Colonic mucosa (tissue), 4 donors: ENCODE results near the gene CTIF. TPM values are rescaled to one million over a fixed set of nuclear protein-coding genes. Genes with fewer than 3 reads are reported as not detected.
A peak's percentile ranks its signal among the peaks of the same experiment; 100 is the strongest.

Source experiments
- DNase-seq: peaks from one replicate; pipeline ENCODE4 v3.0.0-alpha.2; 2020
- H3K27ac ChIP-seq: fragments of 200-600 bp; one replicate; pipeline ENCODE4 v1.8.0; 2021
- H3K27me3 ChIP-seq: fragments of 200-600 bp; one replicate; pipeline ENCODE4 v1.8.0; 2021
- H3K36me3 ChIP-seq: fragments of 200-600 bp; one replicate; pipeline ENCODE4 v1.8.0; 2021
- H3K4me1 ChIP-seq: fragments of 200-600 bp; one replicate; pipeline ENCODE4 v1.8.0; 2021; ENCODE audit warnings: mild to moderate bottlenecking
- H3K4me3 ChIP-seq: fragments of 200-600 bp; one replicate; pipeline ENCODE4 v1.8.0; 2021
- H3K9ac ChIP-seq, 2 donors: one replicate each; pipeline ENCODE4 v1.7.0; 2013; ENCODE audit warnings: control low read depth in 2 of 2, low read depth in 2 of 2, low read length in 2 of 2
- H3K9me3 ChIP-seq: fragments of 200-600 bp; one replicate; pipeline ENCODE4 v1.8.0; 2021
- CTCF ChIP-seq: fragments of 200-600 bp; IDR thresholded peaks from one replicate; pipeline ENCODE4 v1.8.0; 2022; ENCODE audit warnings: antibody characterized with exemption, mild to moderate bottlenecking
- intact Hi-C: fragments of 100-400 bp; cut with DNase I; formaldehyde crosslinking; loops from one replicate; pipeline ENCODE4 v1.14.1; 2022
- total RNA-seq, 2 donors: library from RNA; stranded (reverse); fragmentation: NEBNext Ultra II Directional in 1 of 2; extraction: Animal tissue kit (Norgen Biotek cat#: 25700) in 1 of 2; gene quantifications; one replicate each; pipeline ENCODE4 v1.2.1, GENCODE V29; 2021
- donor health status: healthy.
- donor health status: DM: no; HTN: no; CAD: no.
- donor health status: DM: no; HTN: no; CAD: no.

Gene CTIF
- total RNA-seq, 2 donors from 2014 or later, result 13.0 to 16.7 TPM

- Histone ChIP-seq H3K27ac (no peak overlapping the region), H3K4me1 (peaks cover 5% of the 10 kb centered on the region), H3K36me3 (no peaks in the 10 kb centered on the region), H3K9me3 (no peaks in the 10 kb centered on the region), H3K9ac (no peak overlapping the region), H3K4me3 (no peak overlapping the region), H3K27me3 (no peaks in the 10 kb centered on the region)
- intact Hi-C loops, result no loop called here
- DNase-seq, result no peak
- no peak for TF ChIP-seq CTCF
These were observed 218.5 kb downstream of the CTIF start for GRCh38 chr18:48757367-48757766.

DNA sequence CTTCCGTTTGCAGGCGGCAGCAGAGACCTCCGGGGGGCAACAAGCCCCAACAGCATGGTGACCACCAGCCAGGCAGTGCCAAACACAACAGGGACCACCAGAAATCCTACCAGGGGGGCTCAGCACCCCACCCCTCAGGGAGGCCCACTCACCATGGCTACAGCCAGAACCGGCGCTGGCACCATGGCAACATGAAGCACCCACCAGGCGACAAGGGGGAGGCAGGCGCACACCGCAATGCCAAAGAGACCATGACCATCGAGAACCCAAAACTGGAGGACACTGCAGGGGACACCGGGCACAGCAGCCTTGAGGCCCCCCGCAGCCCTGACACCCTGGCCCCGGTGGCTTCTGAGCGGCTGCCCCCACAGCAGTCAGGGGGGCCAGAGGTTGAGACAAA lies 219.1 kb downstream of the CTIF start:
- Histone ChIP-seq H3K27ac (no peak overlapping the region), H3K27me3 (no peaks in the 10 kb centered on the region), H3K9ac (no peak overlapping the region), H3K9me3 (no peaks in the 10 kb centered on the region), H3K36me3 (no peaks in the 10 kb centered on the region), H3K4me3 (no peak overlapping the region), H3K4me1 (peaks cover 5% of the 10 kb centered on the region)
- TF ChIP-seq CTCF, result no peak
- intact Hi-C loops, result no loop called here
- DNase-seq, result no peak

DNA sequence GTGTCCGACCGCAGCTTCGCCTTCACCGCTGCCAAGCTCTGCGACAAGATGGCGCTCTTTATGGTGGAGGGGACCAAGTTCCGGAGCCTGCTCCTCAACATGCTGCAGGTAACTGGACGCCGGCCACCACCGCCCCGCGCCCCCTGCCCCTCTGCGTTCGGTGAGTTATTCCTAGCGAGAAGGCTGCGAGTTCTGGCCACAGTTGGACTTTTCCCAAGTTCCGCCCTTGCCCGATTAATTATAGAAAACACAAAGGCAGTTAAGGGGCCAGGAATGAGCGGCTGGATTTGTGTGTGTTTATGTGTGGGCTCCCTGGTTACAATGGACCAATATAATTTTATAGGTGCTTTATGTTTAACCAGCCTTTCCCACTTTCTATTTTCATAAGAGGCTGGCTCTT lies 222.8 kb downstream of the CTIF start:
- DNase-seq, result peak; percentile 69
- Histone ChIP-seq H3K9ac (peak overlapping the region in 1 of 2 donors; percentile 48), H3K9me3 (no peaks in the 10 kb centered on the region), H3K4me1 (peaks cover 5% of the 10 kb centered on the region), H3K36me3 (no peaks in the 10 kb centered on the region), H3K4me3 (peak overlapping the region; percentile 20), H3K27ac (peak overlapping the region; percentile 63), H3K27me3 (no peaks in the 10 kb centered on the region)
- intact Hi-C loops, result no loop called here
- TF ChIP-seq CTCF, result no peak

GRCh38 chr18:48762022-48762421 lies 223.2 kb downstream of the CTIF start:
- DNase-seq, result no peak
- H3K27me3 ChIP-seq, result no peaks in the 10 kb centered on the region
- no peak for TF ChIP-seq CTCF
- H3K27ac ChIP-seq, result peak overlapping the region; percentile 63
- intact Hi-C loops, result no loop called here
- H3K9me3 ChIP-seq, result no peaks in the 10 kb centered on the region
- peaks cover 5% of the 10 kb centered on the region for H3K4me1 ChIP-seq
- no peaks in the 10 kb centered on the region for H3K36me3 ChIP-seq
- no peak overlapping the region for H3K9ac ChIP-seq
- H3K4me3 ChIP-seq, result no peak overlapping the region

GRCh38 chr18:48762836-48763718 lies 224.2 kb downstream of the CTIF start:
- no peak overlapping the region for H3K27ac ChIP-seq
- no peak overlapping the region for H3K9ac ChIP-seq
- no peak for DNase-seq
- TF ChIP-seq CTCF, result no peak
- no peaks in the 10 kb centered on the region for H3K36me3 ChIP-seq
- H3K4me3 ChIP-seq, result no peak overlapping the region
- peaks cover 5% of the 10 kb centered on the region for H3K4me1 ChIP-seq
- H3K27me3 ChIP-seq, result no peaks in the 10 kb centered on the region
- no peaks in the 10 kb centered on the region for H3K9me3 ChIP-seq
- intact Hi-C loops, result no loop called here
